HG02763 (cell line): Measurements from ENCODE around the gene GMPS.
"Not testable (repeated sequence)": the region's sequence is repeated elsewhere in the genome, so short reads cannot be mapped to it uniquely, and the experiment has no call there.

ENCODE experiments used
- ATAC-seq: cut with Tn5 transposase; IDR thresholded peaks from one replicate; pipeline ENCODE4 v1.9.1; 2021; ENCODE audit warnings: mild to moderate bottlenecking, moderate library complexity; ENCODE audit not compliant: unreplicated experiment

GMPS gene

GRCh38 chr3:155870133-155870944 lies at the start of gene GMPS:
GMPS (plus strand) TSS chr3:155870650; CDS start chr3:155870871, 221 bp downstream.
- peak; percentile 91 for ATAC-seq

GRCh38 chr3:155828490-155829098 lies 41.9 kb upstream of the GMPS start:
- not testable (repeated sequence) for ATAC-seq

GRCh38 chr3:155835341-155836071 lies 34.9 kb upstream of the GMPS start:
- no peak for ATAC-seq

GRCh38 chr3:155843569-155843968 lies 26.9 kb upstream of the GMPS start:
- no peak for ATAC-seq

GRCh38 chr3:155846119-155846518 lies 24.3 kb upstream of the GMPS start:
- no peak for ATAC-seq

GRCh38 chr3:155847993-155848392 lies 22.5 kb upstream of the GMPS start:
- no peak for ATAC-seq

- not testable (repeated sequence) for ATAC-seq
Observed at GRCh38 chr3:155849404-155849803, 21.0 kb upstream of the GMPS start.

- no peak for ATAC-seq
Observed at GRCh38 chr3:155852341-155852740, 18.1 kb upstream of the GMPS start.

GRCh38 chr3:155853214-155854140 lies 17.0 kb upstream of the GMPS start:
- ATAC-seq: peak; percentile 2

GRCh38 chr3:155854141-155854940 lies 16.1 kb upstream of the GMPS start, which contains the start of gene SLC33A1:
SLC33A1 (minus strand) TSS chr3:155854427; CDS start chr3:155853997, 430 bp downstream.
- peak; percentile 95 for ATAC-seq

GRCh38 chr3:155859859-155860258 lies 10.6 kb upstream of the GMPS start:
- ATAC-seq: no peak

GRCh38 chr3:155860424-155860823 lies 10.0 kb upstream of the GMPS start:
- ATAC-seq: not testable (repeated sequence)

- ATAC-seq: no peak
Observed at GRCh38 chr3:155861476-155862183, 8.8 kb upstream of the GMPS start.

GRCh38 chr3:155862290-155862982 lies 8.0 kb upstream of the GMPS start:
- not testable (repeated sequence) for ATAC-seq

- no peak for ATAC-seq
Observed at GRCh38 chr3:155863072-155863784, 7.2 kb upstream of the GMPS start.

- ATAC-seq: no peak
Observed at GRCh38 chr3:155869691-155870090, 759 bp upstream of the GMPS start.

- peak; percentile 26 for ATAC-seq
Observed at GRCh38 chr3:155870945-155871745, 695 bp downstream of the GMPS start.
